Measurements from ENCODE around the gene SNN.

- TF ChIP-seq, protein P1, sequence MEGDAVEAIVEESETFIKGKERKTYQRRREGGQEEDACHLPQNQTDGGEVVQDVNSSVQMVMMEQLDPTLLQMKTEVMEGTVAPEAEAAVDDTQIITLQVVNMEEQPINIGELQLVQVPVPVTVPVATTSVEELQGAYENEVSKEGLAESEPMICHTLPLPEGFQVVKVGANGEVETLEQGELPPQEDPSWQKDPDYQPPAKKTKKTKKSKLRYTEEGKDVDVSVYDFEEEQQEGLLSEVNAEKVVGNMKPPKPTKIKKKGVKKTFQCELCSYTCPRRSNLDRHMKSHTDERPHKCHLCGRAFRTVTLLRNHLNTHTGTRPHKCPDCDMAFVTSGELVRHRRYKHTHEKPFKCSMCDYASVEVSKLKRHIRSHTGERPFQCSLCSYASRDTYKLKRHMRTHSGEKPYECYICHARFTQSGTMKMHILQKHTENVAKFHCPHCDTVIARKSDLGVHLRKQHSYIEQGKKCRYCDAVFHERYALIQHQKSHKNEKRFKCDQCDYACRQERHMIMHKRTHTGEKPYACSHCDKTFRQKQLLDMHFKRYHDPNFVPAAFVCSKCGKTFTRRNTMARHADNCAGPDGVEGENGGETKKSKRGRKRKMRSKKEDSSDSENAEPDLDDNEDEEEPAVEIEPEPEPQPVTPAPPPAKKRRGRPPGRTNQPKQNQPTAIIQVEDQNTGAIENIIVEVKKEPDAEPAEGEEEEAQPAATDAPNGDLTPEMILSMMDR (IDR thresholded peaks at IDR 0.05): no peak
- TF ChIP-seq POLR2A (IDR thresholded peaks at IDR 0.05): no peak
Observed at GRCh38 chr16:11677959-11678881, 10.0 kb downstream of the SNN start.
